Measurements from ENCODE around the gene KIAA0513.

Gene KIAA0513

DNA sequence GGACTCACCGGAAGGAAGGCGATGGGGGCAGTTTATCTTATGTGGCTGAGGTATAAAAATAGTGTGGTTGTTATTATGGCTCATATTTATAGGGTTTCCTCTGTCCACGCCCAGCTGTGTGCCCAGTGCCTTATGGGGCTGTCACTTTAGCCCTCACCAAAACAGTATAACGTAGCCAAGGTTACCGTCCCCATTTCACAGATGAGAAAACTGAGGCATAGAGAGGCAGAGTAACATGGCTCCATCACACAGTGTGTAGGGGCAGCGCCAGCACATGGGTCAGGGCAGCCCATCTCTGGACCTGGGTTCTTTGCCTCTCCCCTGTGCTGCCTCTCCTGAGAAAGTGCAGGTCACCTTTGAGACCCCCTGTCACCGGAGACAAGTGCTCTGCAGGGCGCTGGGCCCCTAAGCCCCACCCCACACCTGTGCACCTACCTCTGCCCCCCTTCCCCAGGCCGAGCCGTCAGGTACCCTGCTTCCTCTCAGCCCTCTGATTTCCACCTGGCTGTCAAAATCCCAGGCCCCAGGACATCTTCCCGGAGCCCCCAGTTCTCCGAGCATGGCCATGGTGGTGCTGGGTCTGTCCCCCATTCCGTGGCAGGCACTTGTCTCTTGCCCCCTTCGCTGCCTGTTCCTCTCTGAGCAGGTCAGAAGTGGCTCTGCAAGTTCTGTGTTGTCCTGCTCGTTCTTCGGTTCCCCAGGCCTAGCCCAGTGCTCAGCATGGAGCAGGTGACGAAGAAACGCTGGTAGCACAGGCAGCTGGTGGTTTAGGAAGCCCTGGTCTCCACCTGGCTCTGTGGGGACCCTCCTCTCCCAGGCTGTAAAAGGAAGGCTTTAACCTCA lies 7.2 kb downstream of the KIAA0513 start:
- Histone ChIP-seq H3K27me3 (replicated peaks; ENCODE audit: control insufficient read depth, insufficient read depth, low read length) (no peaks in the 10 kb centered on the region), H3K4me3 (replicated peaks; ENCODE audit: low read depth, low read length) (no peak overlapping the region), H3K36me3 (ENCODE audit: control insufficient read depth, insufficient read depth, low read length) (no peaks in the 10 kb centered on the region; the same call in none of the 2 replicates)
- TF ChIP-seq, protein P1, sequence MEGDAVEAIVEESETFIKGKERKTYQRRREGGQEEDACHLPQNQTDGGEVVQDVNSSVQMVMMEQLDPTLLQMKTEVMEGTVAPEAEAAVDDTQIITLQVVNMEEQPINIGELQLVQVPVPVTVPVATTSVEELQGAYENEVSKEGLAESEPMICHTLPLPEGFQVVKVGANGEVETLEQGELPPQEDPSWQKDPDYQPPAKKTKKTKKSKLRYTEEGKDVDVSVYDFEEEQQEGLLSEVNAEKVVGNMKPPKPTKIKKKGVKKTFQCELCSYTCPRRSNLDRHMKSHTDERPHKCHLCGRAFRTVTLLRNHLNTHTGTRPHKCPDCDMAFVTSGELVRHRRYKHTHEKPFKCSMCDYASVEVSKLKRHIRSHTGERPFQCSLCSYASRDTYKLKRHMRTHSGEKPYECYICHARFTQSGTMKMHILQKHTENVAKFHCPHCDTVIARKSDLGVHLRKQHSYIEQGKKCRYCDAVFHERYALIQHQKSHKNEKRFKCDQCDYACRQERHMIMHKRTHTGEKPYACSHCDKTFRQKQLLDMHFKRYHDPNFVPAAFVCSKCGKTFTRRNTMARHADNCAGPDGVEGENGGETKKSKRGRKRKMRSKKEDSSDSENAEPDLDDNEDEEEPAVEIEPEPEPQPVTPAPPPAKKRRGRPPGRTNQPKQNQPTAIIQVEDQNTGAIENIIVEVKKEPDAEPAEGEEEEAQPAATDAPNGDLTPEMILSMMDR (IDR thresholded peaks at IDR 0.05; ENCODE audit: insufficient read depth, low read length, poor library complexity, severe bottlenecking): no peak
- DNase-seq (ENCODE audit: extremely low read depth, insufficient read length): no peak

DNA sequence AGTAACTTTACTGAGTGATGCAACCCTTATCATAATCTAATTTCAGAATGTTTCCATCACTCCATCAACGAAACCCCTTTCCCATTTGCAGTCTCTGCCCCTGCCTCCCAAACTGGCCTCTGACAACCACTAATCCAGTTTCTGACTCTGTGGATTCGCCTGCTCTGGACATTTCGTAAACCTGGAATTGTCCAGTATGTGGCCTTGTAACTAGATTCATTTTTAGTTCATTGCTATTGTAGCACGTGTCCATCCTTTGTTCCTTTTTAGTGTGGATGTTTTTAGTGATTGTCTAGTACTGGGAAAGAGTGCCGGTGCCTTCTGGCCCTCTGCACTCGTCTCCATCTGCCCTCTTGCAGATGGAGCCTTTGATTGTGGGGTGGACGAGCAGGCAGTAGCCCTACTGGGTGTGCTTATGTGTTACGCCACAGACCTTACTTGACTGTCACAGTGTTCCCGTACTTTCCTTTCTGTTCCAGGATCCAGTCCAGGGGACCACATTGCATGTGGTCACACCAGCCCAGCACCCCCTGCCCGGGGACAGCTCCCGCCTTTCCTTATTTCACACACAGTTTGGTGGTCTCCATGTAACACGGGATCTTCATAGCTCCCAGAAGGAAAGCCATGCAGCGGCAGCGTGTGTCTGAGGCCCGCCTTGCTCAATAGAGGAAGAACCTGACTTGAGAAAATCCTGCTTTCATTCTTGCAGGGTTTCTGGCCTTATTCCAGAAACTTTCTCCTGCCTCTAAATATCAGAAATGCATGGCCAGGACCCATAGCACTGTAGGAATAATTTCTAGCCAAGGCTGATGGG lies 8.8 kb downstream of the KIAA0513 start:
- no peaks in the 10 kb centered on the region; the same call in none of the 2 replicates for H3K36me3 ChIP-seq (ENCODE audit: control insufficient read depth, insufficient read depth, low read length)
- DNase-seq (ENCODE audit: extremely low read depth, insufficient read length): no peak
- TF ChIP-seq, protein P1 (IDR thresholded peaks at IDR 0.05; ENCODE audit: insufficient read depth, low read length, poor library complexity, severe bottlenecking): no peak

DNA sequence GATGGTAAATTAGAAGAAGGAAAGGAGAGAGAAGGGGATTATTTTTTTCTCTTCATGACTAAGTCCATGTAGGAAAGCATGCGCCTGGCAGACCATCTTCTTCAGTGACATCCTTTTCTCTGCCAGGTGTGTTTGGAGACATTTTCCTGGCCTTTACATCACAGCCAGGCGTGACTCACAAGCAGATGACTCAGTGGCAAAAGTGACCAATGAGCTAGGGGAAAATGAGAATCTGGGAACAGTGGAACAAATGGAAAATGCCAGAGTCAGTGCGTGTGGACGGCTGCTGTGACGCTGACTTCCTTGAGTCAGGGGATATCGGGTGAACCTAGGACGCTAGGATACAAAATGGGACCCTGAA lies 9.4 kb downstream of the KIAA0513 start:
- TF ChIP-seq, protein P1 (IDR thresholded peaks at IDR 0.05; ENCODE audit: insufficient read depth, low read length, poor library complexity, severe bottlenecking): no peak
- no peaks in the 10 kb centered on the region; the same call in 1 of the 2 replicates for H3K36me3 ChIP-seq (ENCODE audit: control insufficient read depth, insufficient read depth, low read length)
- no peak for DNase-seq (ENCODE audit: extremely low read depth, insufficient read length)
- no peak overlapping the region for H3K4me3 ChIP-seq (replicated peaks; ENCODE audit: low read depth, low read length)
- no peaks in the 10 kb centered on the region for H3K27me3 ChIP-seq (replicated peaks; ENCODE audit: control insufficient read depth, insufficient read depth, low read length)

More for the DNA sequence above, 8.8 kb downstream of the KIAA0513 start:
- Histone ChIP-seq H3K4me3 (replicated peaks; ENCODE audit: low read depth, low read length) (no peak overlapping the region), H3K27me3 (replicated peaks; ENCODE audit: control insufficient read depth, insufficient read depth, low read length) (no peaks in the 10 kb centered on the region)

DNA sequence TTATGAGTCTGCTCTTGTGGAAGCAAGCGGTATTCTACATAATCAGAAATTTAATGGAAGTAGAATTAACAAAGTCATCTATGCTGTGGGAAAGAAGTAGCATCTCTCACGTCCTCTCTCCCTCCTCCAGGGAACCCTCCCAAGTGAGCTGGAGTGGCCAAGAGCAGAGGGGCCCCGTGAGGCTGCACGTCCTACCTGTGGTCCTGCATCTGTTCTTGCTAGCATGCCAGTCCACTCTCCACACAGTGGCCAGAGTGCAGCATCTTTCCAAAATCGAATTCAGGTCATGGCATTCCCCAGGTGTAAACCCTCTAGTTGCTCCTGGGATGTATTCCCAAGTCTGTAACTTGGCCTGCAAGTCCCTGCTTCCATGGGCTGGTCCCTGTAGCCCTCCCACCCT lies 10.1 kb downstream of the KIAA0513 start:
- DNase-seq (ENCODE audit: extremely low read depth, insufficient read length): no peak
- Histone ChIP-seq H3K27me3 (replicated peaks; ENCODE audit: control insufficient read depth, insufficient read depth, low read length) (no peaks in the 10 kb centered on the region), H3K36me3 (ENCODE audit: control insufficient read depth, insufficient read depth, low read length) (no peaks in the 10 kb centered on the region; the same call in 1 of the 2 replicates), H3K4me3 (replicated peaks; ENCODE audit: low read depth, low read length) (no peak overlapping the region)
- TF ChIP-seq, protein P1 (IDR thresholded peaks at IDR 0.05; ENCODE audit: insufficient read depth, low read length, poor library complexity, severe bottlenecking): no peak

DNA sequence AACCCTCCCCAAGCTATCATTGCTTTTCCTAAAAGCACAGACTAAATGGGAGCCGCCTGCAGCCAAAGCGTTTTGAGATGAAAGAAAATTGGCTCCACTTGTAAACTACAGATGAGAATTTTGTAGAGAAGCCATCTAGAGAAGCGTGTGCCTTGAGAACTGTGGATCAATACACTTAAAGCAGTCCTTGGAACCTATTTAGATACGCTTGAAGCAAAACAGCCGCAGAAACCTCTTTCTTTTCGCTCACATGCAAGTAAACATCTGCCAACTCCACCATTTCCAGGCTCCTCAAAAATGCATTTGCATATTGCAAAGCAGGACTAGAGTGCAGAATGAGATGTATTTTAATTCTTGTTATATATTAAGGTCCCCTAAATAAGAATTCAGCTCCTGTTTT lies 13.1 kb downstream of the KIAA0513 start:
- H3K27me3 ChIP-seq (replicated peaks; ENCODE audit: control insufficient read depth, insufficient read depth, low read length): no peaks in the 10 kb centered on the region
- no peak for DNase-seq (ENCODE audit: extremely low read depth, insufficient read length)
- H3K4me3 ChIP-seq (replicated peaks; ENCODE audit: low read depth, low read length): no peak overlapping the region
- H3K36me3 ChIP-seq (ENCODE audit: control insufficient read depth, insufficient read depth, low read length): no peaks in the 10 kb centered on the region
- TF ChIP-seq, protein P1 (IDR thresholded peaks at IDR 0.05; ENCODE audit: insufficient read depth, low read length, poor library complexity, severe bottlenecking): no peak
